GM21447 (cell line): ENCODE results near the gene SLC39A6.
"Not testable (repeated sequence)": the region's sequence is repeated elsewhere in the genome, so short reads cannot be mapped to it uniquely, and the experiment has no call there.

ENCODE experiments used
- ATAC-seq: cut with Tn5 transposase; IDR thresholded peaks from one replicate; pipeline ENCODE4 v1.9.1; 2021; ENCODE audit not compliant: unreplicated experiment

Gene SLC39A6

GRCh38 chr18:36066001-36066400 lies 63.1 kb downstream of the SLC39A6 start:
- ATAC-seq = no peak

DNA sequence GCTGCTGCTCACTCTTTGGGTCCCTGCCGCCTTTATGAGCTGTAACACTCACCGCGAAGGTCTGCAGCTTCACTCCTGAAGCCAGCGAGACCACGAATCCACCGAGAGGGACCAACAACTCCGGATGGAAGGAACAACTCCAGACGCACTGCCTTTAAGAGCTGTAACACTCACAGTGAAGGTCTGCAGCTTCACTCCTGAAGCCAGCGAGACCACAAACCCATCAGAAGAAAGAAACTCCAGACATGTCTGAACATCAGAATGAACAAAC lies 64.4 kb downstream of the SLC39A6 start:
- ATAC-seq = not testable (repeated sequence)

DNA sequence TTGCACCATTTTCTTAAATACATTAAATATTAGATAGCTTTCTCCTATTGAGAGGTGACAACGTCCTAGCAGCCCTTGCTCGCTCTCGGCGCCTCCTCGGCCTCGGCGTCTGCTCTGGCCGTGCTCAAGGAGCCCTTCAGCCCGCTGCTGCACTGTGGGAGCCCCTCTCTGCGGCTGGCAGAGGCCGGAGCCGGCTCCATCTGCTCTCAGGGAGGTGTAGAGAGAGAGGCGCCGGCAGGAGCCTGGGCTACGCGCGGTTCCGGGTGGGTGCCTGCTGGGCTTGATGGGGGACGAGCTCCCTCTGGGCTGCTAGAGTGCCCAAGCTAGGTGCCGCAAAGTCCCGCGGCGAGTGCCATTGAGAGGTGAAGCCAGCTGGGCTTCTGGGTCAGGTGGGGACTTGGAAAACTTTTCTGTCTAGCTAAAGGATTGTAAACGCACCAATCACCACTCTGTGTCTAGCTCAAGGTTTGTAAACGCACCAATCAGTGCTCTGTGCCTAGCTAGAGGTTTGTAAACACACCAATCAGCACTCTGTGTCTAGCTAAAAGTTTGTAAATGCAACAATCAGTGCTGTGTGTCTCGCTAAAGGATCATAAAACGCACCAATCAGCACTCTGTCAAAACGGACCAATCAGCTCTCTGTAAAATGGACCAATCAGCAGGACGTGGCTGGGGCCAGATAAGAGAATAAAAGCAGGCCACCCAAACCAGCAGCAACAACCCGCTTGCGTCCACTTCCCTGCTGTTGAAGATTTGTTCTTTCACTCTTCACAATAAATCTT lies 64.9 kb downstream of the SLC39A6 start:
- ATAC-seq = no peak

DNA sequence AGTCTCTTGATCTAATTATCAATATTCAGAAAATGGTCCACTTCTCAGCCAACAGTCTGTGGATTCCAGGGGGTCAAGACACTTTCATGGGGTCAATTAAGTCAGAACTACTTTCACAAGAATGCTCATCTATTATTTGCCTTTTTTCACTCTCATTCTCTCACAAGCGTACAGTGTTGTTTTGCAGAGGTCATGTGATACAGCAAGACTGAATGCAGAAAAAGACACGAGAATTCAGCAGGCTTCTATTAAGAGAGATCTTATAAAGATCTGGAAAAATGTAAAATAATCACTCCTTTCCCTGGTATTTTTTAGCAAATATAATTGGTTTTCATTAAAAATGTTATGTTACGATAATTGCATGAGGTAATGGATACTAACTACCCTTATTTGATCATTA lies 70.5 kb downstream of the SLC39A6 start:
- no peak for ATAC-seq
